ENCODE measurements around the gene IGFN1.
"Not testable (repeated sequence)": the region's sequence is repeated elsewhere in the genome, so short reads cannot be mapped to it uniquely, and the experiment has no call there.

Gene IGFN1

GRCh38 chr1:201190624-201191051 lies at the start of gene IGFN1:
Gene IGFN1 (plus strand): TSS chr1:201190824. CDS start chr1:201193294, 2,470 bp downstream.
- no peak for DNase-seq

- DNase-seq: no peak
Observed at GRCh38 chr1:201140941-201141260, 49.7 kb upstream of the IGFN1 start.

GRCh38 chr1:201141418-201141817 lies 49.2 kb upstream of the IGFN1 start:
- DNase-seq: no peak

- no peak for DNase-seq
Observed at GRCh38 chr1:201142011-201142848, 48.4 kb upstream of the IGFN1 start.

- no peak for DNase-seq
Observed at GRCh38 chr1:201142849-201143725, 47.5 kb upstream of the IGFN1 start.

- DNase-seq: no peak
Observed at GRCh38 chr1:201143726-201144635, 46.6 kb upstream of the IGFN1 start.

- no peak for DNase-seq
Observed at GRCh38 chr1:201144701-201145100, 45.9 kb upstream of the IGFN1 start.

- DNase-seq: no peak
Observed at GRCh38 chr1:201145132-201145531, 45.5 kb upstream of the IGFN1 start.

- no peak for DNase-seq
Observed at GRCh38 chr1:201145816-201146215, 44.8 kb upstream of the IGFN1 start.

- no peak for DNase-seq
Observed at GRCh38 chr1:201146626-201147390, 43.8 kb upstream of the IGFN1 start.

- no peak for DNase-seq
Observed at GRCh38 chr1:201147396-201148015, 43.1 kb upstream of the IGFN1 start.

- DNase-seq: no peak
Observed at GRCh38 chr1:201149400-201149799, 41.2 kb upstream of the IGFN1 start.

GRCh38 chr1:201153474-201154388 lies 36.9 kb upstream of the IGFN1 start:
- no peak for DNase-seq

- DNase-seq: peak; percentile 99
Observed at GRCh38 chr1:201154389-201155165, 36.0 kb upstream of the IGFN1 start, which contains the start of gene TMEM9. Gene TMEM9 (minus strand): TSS chr1:201154474. CDS start chr1:201153923, 551 bp downstream.

- no peak for DNase-seq
Observed at GRCh38 chr1:201155354-201155753, 35.3 kb upstream of the IGFN1 start.

GRCh38 chr1:201156346-201156745 lies 34.3 kb upstream of the IGFN1 start:
- no peak for DNase-seq

GRCh38 chr1:201156819-201157218 lies 33.8 kb upstream of the IGFN1 start:
- no peak for DNase-seq

GRCh38 chr1:201157949-201158348 lies 32.7 kb upstream of the IGFN1 start:
- DNase-seq: no peak

- not testable (repeated sequence) for DNase-seq
Observed at GRCh38 chr1:201163036-201163435, 27.6 kb upstream of the IGFN1 start.
